Endometrium (tissue), 2 donors: ENCODE measurements around the gene RGL2.

Experiments used
- FAIRE-seq: peaks from 2 replicates; lab custom pipeline; 2012; peaks lifted over from hg19 to GRCh38; lab: Jason Lieb, UNC
- donor health status: control.
- donor health status: control.

Gene RGL2

DNA sequence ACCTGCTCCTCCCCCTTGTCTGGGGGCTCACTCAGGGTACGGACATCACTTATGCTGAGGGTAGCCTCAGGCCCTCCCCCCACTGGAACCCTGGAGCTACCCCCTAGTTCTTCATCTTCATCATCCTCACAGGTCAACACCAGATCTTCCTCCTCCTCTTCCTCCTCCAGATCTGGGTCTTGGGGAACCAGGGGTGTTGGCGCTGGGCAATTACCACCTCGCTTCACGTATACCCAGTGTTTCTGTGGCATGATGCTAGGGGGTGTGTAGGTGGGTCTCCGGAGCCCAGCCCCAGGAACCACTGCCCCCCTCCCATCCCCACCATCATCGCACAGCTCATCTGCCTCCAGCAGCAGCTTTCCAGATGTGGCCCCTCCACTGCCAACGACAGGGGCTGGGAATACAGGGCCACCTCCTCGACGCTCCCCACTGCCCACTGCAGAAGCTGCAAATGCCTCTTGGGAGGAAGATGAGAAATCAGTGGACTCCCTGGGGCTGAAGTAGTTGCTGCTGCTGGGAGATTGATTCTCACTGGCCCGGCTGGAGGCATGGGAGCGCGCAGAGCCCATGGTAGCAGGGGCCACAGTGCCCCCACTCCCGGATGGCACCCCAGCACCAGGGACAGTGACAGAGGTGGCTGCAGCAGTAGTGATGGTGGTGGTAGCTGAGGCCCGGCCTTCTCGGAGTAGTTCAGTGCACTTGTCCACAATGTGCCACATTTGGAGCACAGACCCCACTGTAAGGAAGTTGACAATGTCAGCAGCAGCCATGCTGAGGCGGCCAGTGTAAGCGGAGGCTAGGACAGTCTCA lies 17.3 kb upstream of the RGL2 start:
- no peak for FAIRE-seq

DNA sequence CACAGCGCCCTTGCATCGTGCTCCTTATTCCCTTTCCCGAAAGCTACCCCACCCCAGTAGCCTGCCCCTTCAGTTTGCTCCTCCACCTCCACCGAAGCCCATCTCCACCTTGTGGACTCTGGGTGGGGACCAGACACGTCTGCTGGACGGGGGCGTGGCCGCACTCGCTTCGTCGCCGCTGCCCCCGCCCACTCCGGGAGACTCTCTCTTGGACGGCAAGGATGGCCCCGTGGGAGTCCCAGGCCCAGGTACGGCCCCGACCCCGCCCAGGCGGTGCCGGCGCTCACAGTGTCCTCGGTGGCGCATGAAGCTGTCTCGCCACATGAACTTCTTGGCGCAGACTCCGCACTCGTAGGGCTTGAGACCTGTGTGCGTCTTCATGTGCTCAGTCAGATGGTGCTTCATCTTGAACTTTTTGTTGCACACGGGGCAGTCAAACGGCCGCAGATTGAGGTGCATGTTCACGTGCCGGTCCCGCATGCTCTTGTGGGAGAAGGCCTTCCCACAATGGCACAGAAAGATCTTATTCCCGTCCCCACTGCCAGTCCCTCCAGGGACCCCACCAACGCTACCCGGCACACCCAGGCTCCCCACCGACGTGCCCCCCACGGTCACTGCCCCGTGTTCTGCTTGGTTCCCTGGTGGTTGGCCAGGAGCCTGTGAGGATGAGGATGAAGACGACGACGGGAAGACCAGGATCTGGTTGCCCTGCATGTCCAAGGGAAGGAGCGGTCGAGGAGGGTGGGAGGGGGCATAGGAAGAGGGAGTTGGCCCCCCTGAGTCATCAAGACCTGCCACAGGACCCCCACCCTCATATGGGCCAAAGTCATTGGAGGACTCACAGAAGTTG lies 16.4 kb upstream of the RGL2 start:
- no peak for FAIRE-seq

DNA sequence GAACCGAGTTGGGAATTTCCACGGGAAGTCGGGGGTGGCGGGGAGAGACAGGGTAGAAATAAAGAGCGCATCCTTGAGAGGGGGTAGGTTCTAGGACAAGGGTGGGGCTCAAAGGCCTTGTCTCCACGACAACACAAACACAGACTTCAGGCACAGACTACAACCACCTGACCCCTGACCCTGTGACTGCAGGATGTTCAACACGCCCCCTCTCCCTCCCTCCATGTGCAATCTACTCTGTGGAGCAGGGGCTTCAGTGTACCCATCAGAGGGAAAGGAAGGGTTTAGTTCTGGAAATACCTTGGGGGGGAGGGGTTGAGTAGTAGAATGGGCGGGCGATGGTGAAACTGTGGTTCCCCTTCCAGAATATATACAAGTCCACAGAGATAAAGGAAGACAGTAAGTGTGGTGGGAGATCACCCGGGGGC lies 15.8 kb upstream of the RGL2 start:
- FAIRE-seq: no peak

DNA sequence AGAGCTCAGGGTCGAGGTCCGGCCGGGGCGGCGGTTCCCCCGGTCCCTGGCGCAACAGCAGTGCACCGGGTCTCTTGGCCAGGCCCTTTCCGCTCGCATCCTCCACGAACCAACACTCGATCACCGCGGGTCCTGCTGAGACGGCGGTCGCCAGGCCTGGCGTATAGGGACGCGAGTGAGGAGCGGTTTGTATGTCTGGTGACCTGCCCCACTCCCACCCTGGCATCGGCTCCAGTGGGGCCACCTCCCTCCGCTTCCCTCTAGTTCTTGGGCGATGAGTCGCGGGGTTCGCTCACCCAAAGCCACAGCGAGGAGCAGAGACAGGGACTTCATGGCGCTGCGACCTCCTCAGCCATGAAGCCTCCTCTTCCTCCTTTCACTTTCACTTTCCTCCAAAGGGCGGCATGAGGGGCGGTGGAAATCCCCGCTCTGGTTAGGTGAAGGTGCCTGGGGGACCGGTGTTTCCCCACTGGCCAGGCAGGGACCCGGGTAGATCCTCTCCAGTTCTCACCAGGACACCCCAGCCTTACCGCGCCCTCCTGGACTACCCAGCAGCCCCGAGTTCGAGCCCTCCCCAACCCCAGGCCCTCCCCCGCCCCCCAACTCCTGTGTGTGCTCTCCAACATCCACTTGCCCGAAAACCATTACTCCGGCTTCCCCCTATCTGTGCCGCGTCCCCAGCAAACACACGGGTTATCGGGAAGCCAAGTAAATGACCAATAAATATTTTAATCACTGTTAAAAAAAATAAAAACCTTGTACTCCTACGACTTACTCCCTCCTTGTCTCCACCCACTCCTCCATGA lies 15.2 kb upstream of the RGL2 start, which contains the start of gene TAPBP:
Gene TAPBP (minus strand): TSS at position 370 of the 806 bp plus-strand sequence. CDS start 37 bp downstream, at position 333.
- no peak for FAIRE-seq

GRCh38 chr6:33313105-33313708 lies 14.5 kb upstream of the RGL2 start:
- FAIRE-seq: no peak

DNA sequence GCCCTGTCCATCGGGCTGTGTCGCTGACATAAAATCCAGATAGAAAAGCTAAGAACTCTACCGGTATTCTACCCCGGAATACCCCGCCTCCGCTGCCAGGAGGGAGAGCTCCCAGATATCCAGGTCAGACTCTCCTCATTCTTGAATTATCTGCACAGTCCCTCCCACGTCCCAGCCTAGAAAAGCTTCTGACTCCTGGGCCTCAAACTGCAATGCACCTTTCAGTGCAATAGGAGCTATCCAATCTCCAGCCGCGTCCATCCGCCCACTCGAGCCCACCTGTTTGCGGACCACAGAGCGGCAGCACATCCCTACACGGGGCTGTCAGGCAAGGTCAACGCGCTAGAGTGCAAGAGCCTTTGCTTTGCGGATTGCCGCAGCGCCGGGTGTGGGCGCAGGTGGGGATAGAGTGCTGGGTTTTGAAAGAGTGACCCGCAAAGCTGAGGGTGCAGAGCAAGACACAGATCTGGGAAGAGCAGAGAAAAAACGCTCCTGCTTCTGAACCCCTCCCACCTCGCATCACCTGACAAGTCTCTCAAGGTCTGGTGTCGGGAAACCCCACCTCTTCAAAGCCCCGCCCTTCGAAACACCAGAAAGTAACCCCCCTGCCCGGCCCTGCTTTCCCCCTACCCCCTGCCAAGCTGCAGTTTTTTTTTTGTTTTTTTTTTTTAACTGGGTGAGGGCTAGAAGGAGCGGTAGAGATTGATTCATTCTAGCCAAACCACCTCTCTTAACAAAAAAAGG lies 13.8 kb upstream of the RGL2 start:
- FAIRE-seq: no peak

- no peak for FAIRE-seq
Observed at GRCh38 chr6:33306356-33306755, 7.6 kb upstream of the RGL2 start.

DNA sequence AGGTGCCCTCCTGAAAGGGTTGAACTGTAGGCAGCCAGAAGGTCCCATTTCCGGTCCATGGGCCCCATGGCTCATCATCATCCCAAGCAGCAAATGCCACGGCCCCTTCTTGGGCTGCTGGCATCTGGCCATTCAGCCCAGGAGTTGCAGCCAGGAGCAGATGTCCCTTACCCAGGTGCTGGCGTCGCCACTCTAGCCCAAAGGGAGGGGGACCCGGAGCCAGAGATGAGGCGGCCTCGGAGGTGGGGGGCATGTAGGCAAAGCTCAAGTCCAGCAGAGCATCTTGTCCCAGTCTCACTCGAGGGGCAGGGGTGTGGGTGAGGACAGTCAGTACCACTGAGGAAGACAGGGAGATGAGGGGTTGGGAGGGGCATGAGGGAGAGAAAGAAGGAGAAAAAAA lies 6.3 kb upstream of the RGL2 start:
- FAIRE-seq: no peak

DNA sequence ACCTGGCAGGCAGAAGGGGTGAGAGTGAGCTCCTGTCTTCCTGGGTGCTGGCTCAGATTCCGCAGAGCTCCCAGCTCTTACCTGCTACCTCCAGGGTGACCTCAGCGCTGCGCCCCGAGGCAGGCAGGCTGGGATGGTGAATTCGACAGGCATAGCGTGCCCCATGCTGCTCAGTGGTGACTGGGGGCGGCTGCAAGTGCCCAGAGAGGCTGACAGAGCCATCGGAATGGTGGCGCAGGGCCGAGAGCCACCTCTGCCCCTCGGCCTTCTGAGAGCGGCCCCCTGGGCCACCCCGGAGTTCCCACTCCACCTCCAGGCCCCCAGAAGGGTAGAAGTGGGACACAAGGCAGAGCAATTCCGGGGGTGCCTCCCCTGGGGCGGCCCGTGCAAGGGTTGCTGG lies 5.5 kb upstream of the RGL2 start:
- FAIRE-seq: no peak

- FAIRE-seq: no peak
Observed at GRCh38 chr6:33301877-33302276, 3.1 kb upstream of the RGL2 start.

DNA sequence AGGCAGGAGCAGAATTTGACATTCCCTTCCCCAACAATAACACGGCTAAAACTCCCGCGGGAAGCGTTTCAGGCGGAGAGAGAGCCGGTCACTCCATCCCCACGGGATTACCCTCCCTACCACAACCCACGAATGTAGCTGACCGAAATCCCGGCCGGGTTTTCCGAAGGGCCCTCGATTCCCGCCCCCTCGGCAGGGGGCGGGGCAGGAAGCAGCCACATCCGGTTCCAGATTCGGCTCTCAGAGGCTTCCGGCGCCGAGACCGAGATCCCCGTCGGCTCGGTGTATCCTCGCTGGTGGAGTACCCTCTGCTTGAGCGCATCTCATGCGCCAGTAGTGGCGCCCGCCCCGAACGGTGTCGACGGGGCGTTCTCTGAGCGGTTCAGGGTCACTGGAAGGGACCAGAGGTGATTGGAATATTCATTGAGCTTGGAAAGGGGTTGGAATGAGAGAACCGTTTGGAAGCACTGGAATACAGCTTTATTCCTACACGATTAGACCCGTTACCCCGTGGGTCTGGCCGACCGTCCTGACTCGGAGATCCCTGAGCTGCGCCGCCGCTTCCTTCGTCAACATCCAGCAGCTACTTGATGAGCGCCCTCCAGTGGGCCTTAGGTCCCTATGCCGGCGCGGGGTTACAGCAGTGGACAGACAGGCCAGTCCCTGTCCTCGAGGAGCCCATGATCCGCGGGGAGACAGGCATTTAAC lies 649 bp upstream of the RGL2 start:
- FAIRE-seq: peak; percentile 55

- FAIRE-seq: no peak
Observed at GRCh38 chr6:33297956-33298772, 578 bp downstream of the RGL2 start.

GRCh38 chr6:33297406-33297955 lies 1.3 kb downstream of the RGL2 start:
- FAIRE-seq: no peak

DNA sequence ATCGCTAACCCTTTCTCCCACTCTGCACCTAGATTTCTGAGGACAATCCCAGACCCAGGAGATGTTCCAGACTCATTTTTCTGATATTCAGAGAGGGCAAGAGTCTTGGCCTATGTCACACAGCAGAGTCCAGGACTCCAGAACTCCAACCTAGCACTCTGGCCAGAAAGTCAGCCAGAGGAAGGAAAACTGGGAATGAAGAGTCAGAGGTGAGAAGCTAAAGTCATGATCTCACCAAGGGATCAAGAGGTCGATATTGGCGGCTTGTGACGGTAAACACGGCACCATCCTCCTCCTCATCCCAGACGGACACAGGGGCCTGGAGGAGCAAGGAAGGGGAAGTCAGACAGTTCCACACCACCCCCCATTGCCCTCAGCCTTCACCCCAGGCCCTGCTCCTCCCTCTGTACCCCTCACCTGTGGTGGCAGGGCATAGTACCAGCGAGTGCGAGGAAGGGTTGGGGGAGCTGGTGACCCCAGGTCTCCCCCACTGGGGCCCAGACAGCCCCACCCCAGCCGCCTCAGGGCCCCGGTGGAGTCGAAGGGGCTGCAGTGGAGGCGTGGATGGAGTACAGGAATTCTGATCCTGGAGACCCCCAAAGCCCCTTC lies 1.8 kb downstream of the RGL2 start:
- FAIRE-seq: no peak

DNA sequence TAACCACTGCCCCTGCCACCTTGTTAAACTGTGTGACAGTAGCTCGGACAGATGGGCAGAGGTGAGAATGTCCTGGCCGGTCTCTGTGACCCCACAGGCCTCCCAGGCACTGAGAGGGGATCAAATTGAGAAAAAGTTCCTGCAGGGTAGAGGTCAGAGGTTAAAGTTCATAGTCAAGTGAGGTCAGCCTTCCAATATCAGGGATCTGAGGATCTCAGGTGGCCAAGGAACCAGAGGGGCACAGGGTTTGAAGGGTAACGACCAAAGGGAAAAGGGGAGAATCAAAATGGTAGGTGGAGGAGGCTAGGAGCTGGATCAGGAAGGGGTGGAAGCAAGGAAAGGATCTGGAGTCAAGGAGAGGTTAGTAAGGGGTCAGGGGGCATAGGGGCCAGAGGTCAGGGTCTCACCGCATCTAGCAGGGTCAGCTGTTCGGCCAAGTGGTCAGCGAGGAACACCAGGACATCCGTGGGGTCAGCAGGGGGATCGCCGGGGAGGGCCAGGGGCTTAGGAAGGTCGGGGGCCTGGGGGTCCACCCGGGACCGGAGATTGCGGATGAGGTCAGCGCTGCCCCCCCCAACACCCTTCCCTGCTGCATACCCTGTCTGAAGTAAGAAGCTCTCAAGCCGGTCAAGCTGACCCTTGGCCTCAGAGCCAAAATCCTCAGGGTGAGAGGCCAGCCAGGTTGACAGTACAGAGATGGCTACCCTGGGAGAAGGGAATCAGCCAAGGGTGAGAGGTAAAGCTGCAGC lies 2.9 kb downstream of the RGL2 start:
- FAIRE-seq: no peak

DNA sequence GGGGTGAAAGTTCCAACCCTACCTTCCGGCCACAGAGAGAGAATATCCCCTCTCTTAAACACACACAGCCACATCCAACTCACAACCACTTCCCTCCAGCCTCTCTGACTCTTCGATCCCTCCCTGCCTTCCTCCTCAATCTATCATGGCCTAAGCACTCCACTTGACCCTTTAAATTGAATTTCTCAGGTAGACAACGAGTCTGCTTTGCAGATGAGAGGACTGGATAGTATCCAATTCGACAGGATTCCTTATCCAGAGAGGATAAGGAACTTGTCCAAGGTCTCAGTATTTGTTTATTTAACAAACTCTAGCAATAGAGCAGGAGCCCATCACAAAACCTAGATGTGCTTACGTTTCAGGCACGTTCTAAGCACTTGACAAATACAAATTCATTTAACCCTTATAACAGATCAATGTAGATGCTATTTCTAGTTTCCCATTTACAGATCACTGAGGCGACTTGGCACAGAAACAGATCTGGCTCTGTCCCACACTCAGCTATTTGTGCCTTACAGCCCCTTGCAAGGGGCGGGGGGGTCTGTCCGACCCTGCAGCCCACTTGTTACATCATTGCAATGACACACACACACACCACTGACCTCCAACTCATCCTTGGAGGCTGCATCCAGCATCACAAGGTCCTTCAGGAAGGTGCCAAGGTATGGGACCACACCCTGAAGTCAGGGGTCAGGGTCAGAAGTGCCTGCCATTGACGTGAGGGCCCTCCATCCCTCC lies 4.5 kb downstream of the RGL2 start:
- FAIRE-seq: no peak

DNA sequence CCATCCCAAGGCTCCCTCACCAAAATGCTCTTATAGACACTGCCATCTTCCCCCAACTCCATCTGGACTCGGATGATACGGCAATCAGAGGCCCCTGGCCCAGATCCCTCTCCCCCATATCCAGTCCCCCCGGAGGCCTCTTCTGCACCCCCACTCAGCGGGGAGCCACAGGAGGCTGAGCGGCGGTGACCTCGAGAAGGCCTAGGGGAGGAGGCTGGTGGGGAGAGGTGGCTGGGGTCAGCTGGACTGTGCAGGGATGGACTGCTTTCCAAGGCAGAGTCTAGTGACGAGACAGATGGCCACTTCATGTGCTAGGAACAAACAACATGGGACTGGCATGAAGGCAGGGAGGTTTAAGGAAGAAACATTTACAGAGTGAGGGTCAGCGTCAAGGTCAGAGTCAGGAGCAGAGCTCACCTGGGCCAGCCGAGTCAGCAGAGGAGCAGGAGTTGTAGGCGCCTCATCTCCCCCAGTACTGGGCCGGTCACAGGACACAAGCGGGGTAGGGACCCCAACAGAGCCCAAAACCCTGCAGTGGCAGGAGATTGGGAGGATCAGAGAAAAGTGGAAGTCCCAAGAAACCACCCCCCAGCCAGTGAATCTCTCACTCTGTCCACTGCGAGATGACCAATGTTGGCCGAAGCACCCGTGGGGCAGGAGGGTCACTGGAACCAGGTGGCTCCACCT lies 5.6 kb downstream of the RGL2 start:
- no peak for FAIRE-seq
